Gastroesophageal sphincter (tissue), 4 donors: ENCODE results near the gene LAD1. TPM values are rescaled to one million over a fixed set of nuclear protein-coding genes. Genes with fewer than 3 reads are reported as not detected.

Source experiments
- ATAC-seq: fragments of 150-250 bp; one replicate; pipeline ENCODE4 v1.9.1; 2016; ENCODE audit warnings: mild to moderate bottlenecking, moderate library complexity
- H3K27ac ChIP-seq, 4 donors: fragments of 200-600 bp; sonication (generic) in 3 of 4; 1 replicate in 3 of 4; 2 replicates in 1 of 4; pipeline ENCODE4 v1.5.1; 2016 to 2019
- H3K27me3 ChIP-seq: fragments of 200-600 bp; sonication (generic); one replicate; pipeline ENCODE4 v1.5.1; 2019
- H3K36me3 ChIP-seq, 2 donors: fragments of 200-600 bp; sonication (generic); one replicate each; pipeline ENCODE4 v1.5.1; 2019; ENCODE audit warnings: control low read depth in 1 of 2
- H3K4me1 ChIP-seq, 3 donors: fragments of 200-600 bp; sonication (generic); 1 replicate in 2 of 3; 2 replicates in 1 of 3; pipeline ENCODE4 v1.5.1; 2016 to 2019; ENCODE audit warnings: control low read depth in 2 of 3
- H3K4me3 ChIP-seq, 2 donors: fragments of 200-600 bp; sonication (generic); one replicate each; pipeline ENCODE4 v1.5.1; 2019; ENCODE audit warnings: mild to moderate bottlenecking in 1 of 2, moderate library complexity in 1 of 2
- H3K9me3 ChIP-seq, 3 donors: fragments of 200-600 bp; sonication (generic); one replicate each; pipeline ENCODE4 v1.5.1; 2017 to 2019; ENCODE audit warnings: control low read depth in 2 of 3
- CTCF ChIP-seq, 4 experiments: fragments of 200-600 bp in 2 of 4; fragments of 450-650 bp in 2 of 4; sonication (generic) in 1 of 4; IDR thresholded peaks; one replicate each; pipeline ENCODE4 v1.5.1; 2017 to 2019; ENCODE audit warnings: antibody characterized with exemption in 4 of 4, mild to moderate bottlenecking in 2 of 4, moderate library complexity in 2 of 4
- EP300 ChIP-seq: sonication (generic); formaldehyde crosslinking; IDR thresholded peaks from one replicate; pipeline ENCODE4 v1.6.1; 2017; ENCODE audit warnings: antibody characterized with exemption, mild to moderate bottlenecking
- POLR2A ChIP-seq, 2 donors: fragments of 450-650 bp; IDR thresholded peaks; one replicate each; pipeline ENCODE4 v1.6.1; 2017; ENCODE audit warnings: antibody characterized with exemption in 2 of 2, mild to moderate bottlenecking in 2 of 2, moderate library complexity in 1 of 2
- POLR2AphosphoS5 ChIP-seq: sonication (generic); formaldehyde crosslinking; IDR thresholded peaks from one replicate; pipeline ENCODE4 v1.6.1; 2017; ENCODE audit warnings: antibody characterized with exemption
- WGBS, 2 donors: methylation state at CpG; one replicate each; pipeline ENCODE4 v1.1.5; 2018; ENCODE audit warnings: low coverage in 1 of 2; 5-methylcytosine and 5-hydroxymethylcytosine counted together
- total RNA-seq, 4 donors: library from RNA; depleted of rRNA; stranded (reverse); fragments of >200 nt; gene quantifications; one replicate each; pipeline ENCODE4 v1.1.0, GENCODE V29; 2016

Gene LAD1
- total RNA-seq, 4 donors from 2014 or later = 1.2 to 24.1 (median 1.9) TPM

- 93 to 94% methylated on average over 4 to 6 of the region's 10 CpGs for WGBS, 2 donors
- Histone ChIP-seq H3K27me3 (no peaks in the 10 kb centered on the region), H3K36me3 (no peaks in the 10 kb centered on the region), H3K27ac (no peak overlapping the region), H3K4me1 (no peaks in the 10 kb centered on the region), H3K9me3 (no peaks in the 10 kb centered on the region), H3K4me3 (no peak overlapping the region)
- ATAC-seq = no peak
- no peak for TF ChIP-seq POLR2AphosphoS5
- no peak for TF ChIP-seq CTCF (IDR thresholded peaks at IDR 0.05)
- no peak for TF ChIP-seq EP300
- no peak for TF ChIP-seq POLR2A (IDR thresholded peaks at IDR 0.05)
Measured at GRCh38 chr1:201332616-201333335, 66.3 kb downstream of the LAD1 start.

- Histone ChIP-seq H3K27me3 (no peaks in the 10 kb centered on the region), H3K36me3 (no peaks in the 10 kb centered on the region), H3K4me3 (no peak overlapping the region), H3K4me1 (no peaks in the 10 kb centered on the region), H3K27ac (no peak overlapping the region), H3K9me3 (no peaks in the 10 kb centered on the region)
- no peak for TF ChIP-seq POLR2A (IDR thresholded peaks at IDR 0.05)
- no peak for TF ChIP-seq CTCF (IDR thresholded peaks at IDR 0.05)
- no peak for TF ChIP-seq POLR2AphosphoS5
- no peak for TF ChIP-seq EP300
- no peak for ATAC-seq
- 91% methylated on average over 6 of the region's 8 CpGs; no CpG with 5 or more reads in 1 of the 2 donors for WGBS, 2 donors
Measured at GRCh38 chr1:201332021-201332420, 67.1 kb downstream of the LAD1 start.

GRCh38 chr1:201331166-201331565 lies 68.0 kb downstream of the LAD1 start:
- H3K4me1 ChIP-seq = no peaks in the 10 kb centered on the region
- 81 to 100% methylated on average over 1 to 3 of the region's 7 CpGs for WGBS, 2 donors

More at GRCh38 chr1:201331166-201331565, 68.0 kb downstream of the LAD1 start:
- ATAC-seq = no peak
- Histone ChIP-seq H3K27me3 (no peaks in the 10 kb centered on the region), H3K4me3 (no peak overlapping the region), H3K36me3 (no peaks in the 10 kb centered on the region), H3K9me3 (no peaks in the 10 kb centered on the region), H3K27ac (no peak overlapping the region)
- TF ChIP-seq POLR2AphosphoS5 = no peak
- no peak for TF ChIP-seq EP300
- no peak for TF ChIP-seq POLR2A (IDR thresholded peaks at IDR 0.05)
- TF ChIP-seq CTCF (IDR thresholded peaks at IDR 0.05) = no peak

Other genes starting within 250 kb of the LAD1 start
- 10 to 100 TPM; 51.7 to 61.5 (median 56.7) TPM for gene TMEM9, start 244.8 kb downstream of the LAD1 start, total RNA-seq
- not detected for gene IGFN1, start 208.5 kb downstream of the LAD1 start, total RNA-seq
- 10 to 100 TPM in 1 of 4 donors, 1 to 10 TPM in 2, under 1 TPM in 1; 0.27 to 12.8 (median 4.0) TPM for gene PKP1, start 115.8 kb downstream of the LAD1 start, total RNA-seq
- under 1 TPM in 3 of 4 donors, not detected in 1; 0.47 to 0.94 (median 0.81) TPM for gene TNNT2, start 21.6 kb downstream of the LAD1 start, total RNA-seq
- gene TNNI1, start 22.4 kb upstream of the LAD1 start, total RNA-seq = not detected
- 100 to 1,000 TPM in 1 of 4 donors, 10 to 100 TPM in 3; 69.2 to 153 (median 84.7) TPM for gene PHLDA3, start 69.9 kb upstream of the LAD1 start, total RNA-seq
- gene CSRP1, start 107.8 kb upstream of the LAD1 start, total RNA-seq = 1,000 to 10,000 TPM; 4,484 to 9,179 (median 5,319) TPM
- gene NAV1, start 139.8 kb upstream of the LAD1 start, total RNA-seq = 10 to 100 TPM; 11.4 to 35.8 (median 18.0) TPM